Frontal cortex (tissue), 4 donors: ENCODE measurements around the gene MRNIP. TPM values are rescaled to one million over a fixed set of nuclear protein-coding genes. Genes with fewer than 3 reads are reported as not detected.

Experiments used
- DNase-seq, 2 donors: peaks; one replicate each; pipeline ENCODE4 v3.0.0; 2012; ENCODE audit warnings: low spot score in 2 of 2
- FAIRE-seq: peaks from 2 replicates; lab custom pipeline; 2012; peaks lifted over from hg19 to GRCh38; lab: Jason Lieb, UNC
- total RNA-seq: library from RNA; depleted of rRNA; stranded (reverse); fragments of >200 nt; gene quantifications from one replicate; pipeline ENCODE4 v1.2.3, GENCODE V29; 2014
- donor health status: control.
- donor health status: control.
- donor health status: control.

Gene MRNIP
- total RNA-seq, 1 donor from 2014 or later: 28.1 TPM

DNA sequence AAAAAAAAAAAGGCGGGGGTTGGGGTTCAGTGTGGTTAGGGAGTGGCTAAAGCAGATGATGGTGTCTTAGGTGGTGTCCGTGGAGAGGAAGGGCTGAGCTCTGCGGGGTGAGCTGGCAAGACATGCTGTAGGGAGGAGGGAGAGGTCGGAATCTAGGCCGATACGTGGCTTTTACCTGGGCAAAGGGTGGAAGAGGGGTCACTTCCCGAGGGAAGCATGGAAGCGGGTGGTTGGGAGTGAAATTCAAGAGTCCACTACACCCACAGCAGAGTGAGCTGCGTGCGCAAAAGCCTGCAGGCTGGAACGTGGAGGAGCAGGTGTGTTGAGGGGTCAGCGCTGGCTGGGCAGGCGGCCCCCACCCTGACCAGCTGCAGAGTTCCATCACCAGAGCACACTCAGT lies 31.3 kb upstream of the MRNIP start:
- no peak for FAIRE-seq
- no peak for DNase-seq

DNA sequence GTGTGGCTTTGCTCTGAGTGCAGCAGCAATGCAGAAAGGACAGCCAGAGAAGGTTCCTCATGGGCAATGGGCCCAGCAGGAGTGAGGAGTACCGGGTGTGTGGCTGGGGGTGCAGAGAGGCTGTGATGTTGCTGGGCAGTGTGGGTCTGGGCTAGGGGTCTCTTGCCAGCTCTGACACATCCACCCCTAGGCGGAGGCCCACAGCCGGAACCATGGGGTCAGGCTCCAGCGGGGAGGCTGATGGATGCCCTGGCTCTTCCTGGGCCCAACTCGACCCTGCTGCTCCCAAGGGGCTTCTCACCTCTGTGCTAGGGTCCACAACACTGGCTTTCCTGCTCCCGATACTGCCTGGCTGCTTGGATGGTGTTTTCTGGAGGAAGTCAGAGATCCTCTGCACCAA lies 29.2 kb upstream of the MRNIP start:
- no peak for FAIRE-seq
- DNase-seq: no peak

DNA sequence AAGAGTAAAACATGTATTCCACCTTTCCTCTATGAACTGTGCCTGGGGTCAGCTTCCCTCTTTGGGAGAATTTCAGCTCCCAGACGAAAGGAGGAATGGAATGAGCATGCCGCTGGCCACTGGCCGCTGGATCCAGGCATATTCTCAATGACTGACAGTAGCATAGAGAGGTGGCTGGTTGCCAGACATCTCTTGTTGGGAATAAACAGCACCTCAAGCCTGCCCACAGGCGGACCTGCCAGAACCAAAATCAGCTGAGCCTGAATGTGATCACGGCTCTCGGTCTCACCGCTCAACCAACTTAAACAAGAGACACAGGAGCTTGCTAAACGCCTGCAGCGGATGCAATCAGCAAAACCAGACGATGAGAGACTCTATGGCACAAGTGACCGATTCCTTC lies 28.5 kb upstream of the MRNIP start:
- DNase-seq: no peak
- FAIRE-seq: no peak

DNA sequence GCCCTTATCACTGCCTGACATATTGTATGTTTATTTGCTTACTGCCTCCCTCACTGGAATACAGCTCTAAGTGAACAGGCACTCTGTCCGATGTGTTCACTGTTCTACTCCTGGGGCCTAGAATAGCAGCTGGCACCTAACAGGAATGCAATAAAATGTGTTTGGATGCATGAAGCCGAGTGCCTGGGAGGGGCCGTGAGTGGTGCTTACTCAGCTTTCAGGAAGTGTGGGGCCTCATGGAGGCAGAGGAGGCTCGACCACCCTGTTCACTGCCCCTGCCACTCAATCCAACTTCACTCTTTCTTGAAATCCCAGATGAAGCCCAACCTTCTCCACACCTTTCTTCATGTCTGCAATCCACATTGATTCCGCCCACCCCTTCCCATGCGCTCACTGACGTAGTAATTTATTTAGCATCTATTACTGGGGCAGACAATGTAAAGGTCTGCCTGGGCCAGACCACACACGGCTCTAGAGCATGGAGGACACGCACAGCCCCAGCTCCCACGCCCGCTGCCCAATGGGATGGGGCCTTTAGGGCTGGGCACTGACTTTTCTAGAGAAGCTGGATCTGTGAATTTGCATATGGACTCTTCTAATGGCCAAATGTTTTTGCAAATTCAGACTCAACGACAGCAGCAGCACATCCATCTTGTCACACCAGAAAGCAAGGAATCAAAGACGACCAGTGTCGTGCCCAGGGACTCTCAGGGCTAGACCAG lies 27.7 kb upstream of the MRNIP start:
- DNase-seq (no peak), FAIRE-seq (no peak)

DNA sequence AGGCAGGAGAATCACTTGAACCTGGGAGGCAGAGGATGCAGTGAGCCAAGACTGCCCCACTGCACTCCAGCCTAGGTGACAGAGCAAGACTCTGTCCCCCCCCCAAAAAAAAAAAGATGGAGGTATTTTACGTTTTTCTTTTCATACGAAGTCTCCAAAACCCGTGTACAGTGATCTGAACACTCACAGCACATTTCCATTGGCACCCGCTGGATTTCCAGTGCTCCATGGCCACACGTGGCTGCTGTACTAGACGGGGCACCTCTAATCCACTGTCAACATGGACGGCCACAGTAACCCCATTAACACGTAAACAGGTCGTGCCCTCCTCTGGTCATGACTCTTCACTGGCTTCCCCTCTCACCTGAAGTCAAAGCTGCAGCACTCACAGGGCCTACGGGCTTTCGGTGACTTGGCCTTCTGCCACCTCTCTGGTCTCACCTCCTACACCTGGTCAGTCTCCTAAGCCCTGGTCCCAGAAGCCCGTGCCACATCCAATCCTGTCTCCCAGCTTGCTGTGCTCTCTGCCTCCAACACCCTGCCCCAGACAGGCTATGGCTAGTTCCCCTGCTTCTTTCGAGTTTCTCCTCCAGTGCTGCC lies 27.0 kb upstream of the MRNIP start:
- no peak for DNase-seq
- no peak for FAIRE-seq

DNA sequence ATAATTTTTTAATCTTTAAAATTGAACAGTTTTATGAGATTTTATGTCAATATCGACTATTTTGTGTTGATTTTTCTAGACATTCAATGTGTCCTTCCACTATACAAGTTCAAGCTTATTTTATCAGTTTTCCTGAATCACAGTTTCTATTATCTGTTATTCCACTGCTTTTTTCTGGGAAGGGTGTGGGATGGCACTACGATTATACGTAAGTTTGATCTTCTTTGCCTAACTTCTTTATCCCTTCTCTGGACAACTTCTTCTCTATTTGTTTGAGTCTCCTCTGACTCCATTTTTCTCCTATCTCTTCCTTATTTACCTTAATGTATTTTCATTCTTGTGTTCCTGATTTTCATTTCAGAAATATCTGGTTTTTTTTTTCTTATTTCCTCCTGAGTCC lies 24.5 kb upstream of the MRNIP start:
- no peak for FAIRE-seq
- DNase-seq: no peak

DNA sequence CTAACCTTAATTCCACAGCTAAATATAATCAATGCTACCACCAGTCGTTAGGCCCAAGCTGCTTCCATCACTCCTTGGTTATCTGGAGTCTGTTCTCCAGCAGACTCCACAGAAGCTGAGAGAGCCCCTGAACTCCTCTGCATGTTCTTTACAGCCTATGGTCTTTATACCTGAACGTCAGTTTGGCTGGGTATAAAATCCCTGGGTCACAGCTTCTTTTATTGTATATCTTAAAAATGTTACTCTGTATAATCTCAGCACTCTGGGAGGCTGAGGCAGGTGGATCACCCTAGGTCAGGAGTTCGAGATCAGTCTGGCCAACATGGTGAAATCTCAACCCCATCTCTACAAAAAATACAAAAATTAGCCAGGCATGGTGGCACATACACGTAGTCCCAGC lies 23.7 kb upstream of the MRNIP start:
- no peak for FAIRE-seq

DNA sequence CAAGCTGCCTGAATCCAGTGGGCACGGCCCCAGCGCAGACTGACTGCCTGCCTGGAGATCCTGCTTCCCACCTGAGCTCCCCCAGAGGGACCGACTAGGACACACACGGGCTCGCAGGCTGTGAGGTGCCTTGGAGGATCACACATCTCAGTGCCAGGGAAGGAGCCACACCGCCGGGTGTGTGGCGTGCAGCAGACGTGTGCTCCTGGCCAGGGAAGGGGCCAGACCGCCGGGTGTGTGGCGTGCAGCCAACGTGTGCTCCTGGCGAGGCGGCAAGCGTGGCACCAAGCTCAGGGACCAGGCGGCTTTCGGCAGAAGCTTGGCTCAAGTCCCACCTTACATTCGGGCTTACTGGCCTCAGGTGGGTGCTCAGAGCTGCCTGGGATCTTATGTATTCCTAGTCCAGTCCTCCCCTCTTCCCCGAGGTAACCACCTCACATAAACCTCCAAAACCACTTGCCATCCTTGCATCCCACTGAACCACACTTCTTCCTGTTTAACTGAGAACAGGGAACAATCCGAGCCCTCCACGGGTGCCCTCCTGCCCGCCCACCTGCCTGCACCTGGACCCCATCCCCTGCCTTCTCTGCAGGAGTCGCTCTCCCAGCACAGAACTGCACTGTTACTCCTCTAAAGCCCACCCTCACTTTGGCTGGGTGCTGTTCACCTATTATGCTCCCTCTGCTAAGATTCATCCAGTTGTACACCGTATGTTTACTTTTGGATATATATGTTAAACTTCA lies 22.4 kb upstream of the MRNIP start:
- FAIRE-seq (no peak), DNase-seq (no peak)

More for the DNA sequence above, 23.7 kb upstream of the MRNIP start:
- no peak for DNase-seq

DNA sequence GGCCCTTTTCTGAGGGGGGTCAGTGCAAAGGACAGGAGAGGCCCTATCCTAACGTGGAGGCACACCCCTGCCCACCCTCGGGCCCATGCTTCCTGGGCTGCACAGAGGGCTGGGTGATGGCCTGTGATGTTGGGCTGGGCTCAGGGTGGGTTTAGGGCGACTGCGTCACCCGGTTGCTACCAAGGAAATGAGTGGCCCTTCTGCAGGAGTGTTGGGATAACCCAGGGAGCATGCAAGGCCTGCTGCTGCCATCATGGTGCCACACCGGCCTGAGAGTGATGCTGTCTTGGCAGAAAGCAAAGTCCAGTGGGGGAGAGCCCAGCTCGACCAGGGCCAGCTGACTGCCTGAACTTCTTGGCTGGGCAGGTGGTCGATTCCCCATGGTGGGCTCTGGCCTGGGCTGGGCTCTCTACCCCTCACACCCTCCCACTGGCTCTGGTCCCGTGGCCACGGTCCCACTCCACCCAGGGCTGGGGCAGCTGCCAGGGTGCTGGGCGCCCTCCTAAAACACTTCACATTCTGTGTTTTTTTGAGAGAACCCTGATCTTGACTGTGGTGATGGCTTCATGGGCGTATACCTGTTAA lies 21.5 kb upstream of the MRNIP start:
- FAIRE-seq (no peak), DNase-seq (no peak)

DNA sequence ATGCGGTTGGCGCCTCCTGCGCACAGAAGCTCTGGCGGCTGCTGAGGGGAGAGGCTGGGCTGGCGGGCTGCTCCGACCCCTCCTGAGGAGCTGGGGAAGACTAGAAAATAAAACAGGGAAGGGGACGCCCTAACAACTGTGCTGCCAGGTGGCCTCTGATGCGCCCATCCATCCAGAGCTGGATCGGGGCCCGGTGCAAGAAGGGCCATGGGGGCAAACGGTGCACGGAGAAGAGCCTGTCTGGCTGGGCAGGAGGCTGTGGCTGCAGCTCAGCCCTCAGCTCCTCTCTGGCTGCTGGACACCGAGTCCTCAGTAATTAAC lies 21.0 kb upstream of the MRNIP start:
- no peak for FAIRE-seq
- DNase-seq: no peak

DNA sequence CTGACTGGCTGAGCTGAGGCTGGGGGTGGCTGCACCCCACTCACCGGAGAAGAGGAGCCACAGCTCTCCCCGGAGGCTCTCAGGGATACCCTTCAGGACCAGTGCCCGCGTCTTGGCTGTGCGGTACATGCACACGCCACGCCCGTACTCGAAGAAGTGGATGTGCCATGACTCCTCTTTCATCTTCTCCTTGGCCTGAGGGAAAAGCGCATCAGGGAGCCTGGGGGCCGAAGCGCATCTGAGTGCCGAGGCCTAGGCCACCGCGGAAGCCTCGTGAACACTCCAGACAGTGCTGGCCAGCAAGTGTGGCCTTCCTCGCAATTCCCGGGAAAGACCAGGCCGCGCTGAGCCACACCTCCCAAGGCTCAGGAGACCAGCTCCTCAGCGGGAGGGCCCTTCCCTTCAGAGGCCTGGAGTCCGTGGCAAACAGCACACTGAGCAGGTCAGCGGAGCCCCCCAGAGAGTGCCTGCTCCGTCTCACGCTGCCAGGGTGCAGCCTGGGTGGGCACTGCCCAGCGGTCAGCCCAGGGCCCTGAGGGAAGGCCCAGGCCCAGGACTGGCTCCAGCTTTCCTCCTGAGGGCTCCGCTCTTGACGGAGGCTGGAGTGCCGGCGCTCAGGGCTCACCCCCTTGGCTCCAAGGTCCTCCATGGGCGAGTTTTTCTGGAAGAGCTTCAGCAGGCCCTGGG lies 20.5 kb upstream of the MRNIP start:
- FAIRE-seq: no peak
- no peak for DNase-seq

DNA sequence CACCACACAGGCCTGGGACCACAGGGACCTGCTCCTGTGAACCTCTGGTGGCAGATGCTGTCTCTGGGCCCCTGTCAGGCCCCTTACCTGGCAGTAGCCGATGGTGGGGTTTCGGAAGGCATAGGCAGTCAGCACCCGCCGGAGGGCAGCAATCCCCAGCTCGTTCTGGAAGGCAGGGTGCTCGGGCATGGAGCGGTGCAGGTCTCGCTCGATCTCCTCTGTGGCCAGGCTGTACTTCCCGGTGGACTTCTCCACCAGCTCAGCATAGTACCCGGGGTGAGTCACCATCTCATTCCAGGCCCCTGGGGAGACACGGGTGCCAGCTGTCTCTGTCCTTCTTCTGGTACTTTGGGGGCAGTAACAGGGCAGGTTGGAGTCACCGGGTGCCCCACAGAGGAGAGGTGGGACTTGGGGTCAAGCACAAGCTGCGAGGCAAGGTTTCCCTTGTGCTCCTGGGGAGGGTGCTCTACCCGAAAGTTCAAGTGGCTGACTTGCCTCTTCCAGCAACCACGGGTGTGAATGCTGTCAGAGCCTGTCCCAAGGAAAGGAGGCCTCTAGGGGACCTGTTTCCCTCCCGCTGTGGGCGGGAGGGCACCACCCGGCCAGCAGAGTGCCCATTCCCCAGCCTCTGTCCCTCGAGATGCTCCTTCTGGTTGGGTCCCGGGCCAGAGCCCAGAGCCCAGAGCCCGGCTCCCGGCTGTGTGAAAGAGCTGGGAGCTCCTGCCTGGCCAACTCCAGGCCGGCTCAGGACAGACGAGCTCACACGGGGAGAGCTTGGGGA lies 19.8 kb upstream of the MRNIP start:
- no peak for DNase-seq
- no peak for FAIRE-seq

DNA sequence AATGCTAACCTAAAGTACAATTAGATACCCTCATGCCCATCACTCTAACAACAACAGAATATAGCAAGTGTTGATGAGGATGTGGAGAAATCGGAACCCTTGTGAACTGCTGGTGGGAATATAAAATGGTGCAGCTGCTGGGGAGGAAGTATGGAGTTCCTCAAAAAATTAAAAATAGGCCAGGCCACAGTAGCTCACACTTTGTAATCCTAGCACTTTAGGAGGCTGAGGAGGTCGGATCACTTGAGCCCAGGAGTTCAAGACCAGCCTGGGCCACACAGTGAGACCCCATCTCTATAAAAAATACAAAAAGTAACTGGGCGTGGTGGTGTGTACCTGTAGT lies 18.0 kb upstream of the MRNIP start:
- DNase-seq (no peak), FAIRE-seq (no peak)

DNA sequence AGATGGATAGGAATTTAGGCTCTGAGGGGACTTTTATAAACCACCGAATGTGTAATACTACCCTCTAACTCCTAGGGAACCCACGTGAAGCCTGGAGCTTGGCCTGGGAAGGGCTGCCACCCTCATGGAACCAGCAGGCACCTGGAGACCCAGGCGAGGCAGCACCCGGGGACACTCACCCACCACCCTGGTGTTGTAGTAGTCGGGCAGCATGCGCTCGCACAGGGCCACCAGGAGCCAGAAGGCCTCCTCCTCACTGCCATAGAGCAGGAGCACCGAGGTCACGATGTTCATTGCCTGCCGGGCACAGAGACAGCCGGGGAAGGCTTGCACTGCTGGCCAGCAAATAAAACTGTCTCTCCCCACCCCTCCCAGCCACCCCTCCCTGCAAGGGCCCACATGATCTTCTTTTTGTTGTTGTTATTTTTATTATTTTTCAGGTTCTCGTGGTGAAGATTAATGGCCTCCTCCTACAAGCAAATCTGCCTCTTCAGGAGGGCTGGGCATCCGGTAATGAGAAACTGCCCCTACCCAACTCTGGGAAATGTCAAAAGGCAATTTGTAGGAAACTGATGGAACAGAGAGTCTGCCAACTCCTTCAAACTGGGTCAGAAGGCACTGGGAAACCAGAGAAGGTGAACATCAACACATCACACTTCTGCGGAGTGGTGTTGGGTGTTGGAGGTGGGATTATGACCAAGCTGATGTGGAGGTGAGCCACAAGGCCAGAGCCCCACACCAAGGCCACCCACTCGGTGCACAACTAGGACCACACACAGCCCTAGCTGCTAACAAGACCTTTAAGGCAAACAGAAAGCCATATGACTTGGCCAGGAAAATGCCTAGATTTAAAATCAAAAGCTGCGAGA lies 17.4 kb upstream of the MRNIP start:
- FAIRE-seq (no peak), DNase-seq (no peak)

DNA sequence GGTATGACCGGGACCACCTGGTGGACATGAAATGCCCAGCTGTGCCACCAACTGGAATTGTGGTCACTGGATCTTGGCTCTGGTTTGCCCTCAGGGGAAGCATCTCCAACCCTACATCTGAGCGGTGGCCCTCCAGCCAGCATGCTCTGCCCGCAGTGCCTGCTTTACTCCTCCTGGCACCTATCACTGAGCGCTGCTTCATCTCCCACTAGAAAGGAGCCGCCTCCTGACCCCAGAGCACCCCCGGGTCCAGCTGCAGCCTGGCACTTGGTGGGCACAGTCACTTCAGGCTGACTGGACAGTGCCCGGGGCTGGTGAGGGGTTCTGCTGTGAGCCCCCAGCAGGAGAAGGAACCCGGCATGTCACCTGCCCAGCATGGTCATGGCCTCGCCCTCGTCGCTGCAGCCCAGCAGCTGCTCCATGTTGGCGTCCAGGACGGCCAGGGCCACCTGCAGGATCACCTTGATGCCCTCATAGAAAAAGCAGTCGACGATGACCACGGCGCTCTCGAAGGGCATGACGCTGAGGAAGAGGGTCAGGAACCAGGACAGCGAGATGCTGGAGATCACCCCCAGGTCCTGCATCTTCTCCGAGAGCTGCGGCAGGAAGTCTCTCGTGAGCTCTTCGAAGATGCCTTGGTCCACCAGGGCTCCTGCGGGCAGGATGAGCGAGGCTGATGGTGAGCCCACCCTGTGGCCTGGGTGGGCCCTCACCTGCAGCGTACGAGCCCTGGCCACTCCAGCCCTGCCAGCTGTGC lies 16.1 kb upstream of the MRNIP start:
- FAIRE-seq (no peak), DNase-seq (no peak)

DNA sequence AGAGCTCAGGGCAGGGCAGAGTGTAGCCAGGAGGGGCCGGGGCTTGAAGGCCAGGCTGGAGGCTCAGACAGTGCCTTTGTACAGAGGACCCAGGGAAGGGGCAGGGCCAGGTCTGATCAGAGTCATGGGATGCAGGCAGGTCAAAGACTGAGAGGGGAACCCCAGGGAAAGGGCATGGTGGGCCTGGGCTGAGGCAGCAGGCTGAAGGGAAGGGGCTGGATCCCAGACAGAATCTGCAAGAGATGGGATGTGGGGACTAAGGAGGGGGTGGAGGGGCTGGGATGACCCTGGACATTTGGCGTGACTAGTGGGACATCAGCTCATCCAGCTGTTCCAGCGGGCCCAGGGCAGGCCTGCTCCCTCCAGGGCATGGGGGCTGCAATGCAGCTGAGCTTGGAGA lies 15.5 kb upstream of the MRNIP start:
- DNase-seq: no peak
- no peak for FAIRE-seq

DNA sequence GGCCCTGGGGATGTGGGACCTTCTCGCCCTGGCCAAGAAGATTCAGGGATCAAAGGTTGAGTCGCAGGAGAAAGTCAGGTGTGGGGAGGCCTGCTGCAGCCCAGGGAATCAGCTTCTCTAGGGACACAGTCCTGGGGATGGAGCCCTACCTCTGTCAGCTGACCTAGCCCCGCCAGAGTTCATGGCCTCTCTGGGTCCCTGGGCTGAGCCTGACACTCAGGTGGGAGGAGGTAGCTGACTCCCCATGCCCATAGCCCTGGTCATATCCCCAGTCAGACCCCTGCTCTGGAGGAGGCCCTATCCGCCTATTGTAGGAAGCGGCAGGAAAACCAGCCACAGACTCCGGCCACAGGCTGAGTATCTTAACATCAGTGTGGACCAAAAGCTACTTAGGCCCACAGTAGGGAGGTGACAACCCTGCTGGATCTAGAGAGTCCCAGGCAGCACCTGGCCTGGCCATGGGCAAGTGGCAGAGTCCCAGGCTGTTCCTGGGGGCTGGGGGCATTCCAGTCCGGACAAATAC lies 15.0 kb upstream of the MRNIP start:
- no peak for FAIRE-seq
- no peak for DNase-seq
